ENCODE data around the gene RIMS4. TPM values are rescaled to one million over a fixed set of nuclear protein-coding genes. Genes with fewer than 3 reads are reported as not detected.

RIMS4 gene
- total RNA-seq, 1 donor from 2014 or later: not detected

- Mint-ChIP-seq H3K27me3 (no peaks in the 10 kb centered on the region), H3K36me3 (ENCODE audit: low read depth) (no peaks in the 10 kb centered on the region), H3K9me3 (no peaks in the 10 kb centered on the region), H3K27ac (no peak overlapping the region), H3K4me3 (no peak overlapping the region), H3K4me1 (no peaks in the 10 kb centered on the region)
- intact Hi-C loops (cut with micrococcal nuclease): no loop called here
- no peak for DNase-seq
Observed at GRCh38 chr20:44716309-44717106, 93.8 kb downstream of the RIMS4 start.

GRCh38 chr20:44715499-44716308, 94.6 kb downstream of the RIMS4 start:
- no peaks in the 10 kb centered on the region for H3K27me3 Mint-ChIP-seq
- H3K36me3 Mint-ChIP-seq (ENCODE audit: low read depth): no peaks in the 10 kb centered on the region
- H3K9me3 Mint-ChIP-seq: no peaks in the 10 kb centered on the region
- no peak overlapping the region for H3K27ac Mint-ChIP-seq
- H3K4me3 Mint-ChIP-seq: no peak overlapping the region
- no peak for DNase-seq
- no peaks in the 10 kb centered on the region for H3K4me1 Mint-ChIP-seq
- intact Hi-C loops (cut with micrococcal nuclease): no loop called here

- DNase-seq: no peak
- H3K4me1 Mint-ChIP-seq: no peaks in the 10 kb centered on the region
- no peak within 1 kb of the TSS for H3K4me3 Mint-ChIP-seq
- no peak within 1 kb of the TSS for H3K27ac Mint-ChIP-seq
- intact Hi-C loops (cut with micrococcal nuclease): no loop called here
- no peaks in the 10 kb centered on the region for H3K27me3 Mint-ChIP-seq
- no peaks in the 10 kb centered on the region for H3K9me3 Mint-ChIP-seq
- H3K36me3 Mint-ChIP-seq (ENCODE audit: low read depth): no peaks in the 10 kb centered on the region
Observed at GRCh38 chr20:44714701-44715498, 95.4 kb downstream of the RIMS4 start, which contains the start of gene CCN5. Gene CCN5, plus strand, starts transcription at chr20:44715369. Its CDS starts 22 bp downstream, at chr20:44715391.

GRCh38 chr20:44714102-44714700, 96.1 kb downstream of the RIMS4 start:
- DNase-seq: no peak
- no peaks in the 10 kb centered on the region for H3K9me3 Mint-ChIP-seq
- H3K27me3 Mint-ChIP-seq: no peaks in the 10 kb centered on the region
- no peak overlapping the region for H3K4me3 Mint-ChIP-seq
- intact Hi-C loops (cut with micrococcal nuclease): no loop called here
- H3K4me1 Mint-ChIP-seq: no peaks in the 10 kb centered on the region
- H3K27ac Mint-ChIP-seq: no peak overlapping the region
- no peaks in the 10 kb centered on the region for H3K36me3 Mint-ChIP-seq (ENCODE audit: low read depth)

- no peaks in the 10 kb centered on the region for H3K27me3 Mint-ChIP-seq
- intact Hi-C loops (cut with micrococcal nuclease): no loop called here
- no peaks in the 10 kb centered on the region for H3K36me3 Mint-ChIP-seq (ENCODE audit: low read depth)
- no peak overlapping the region for H3K4me3 Mint-ChIP-seq
- no peaks in the 10 kb centered on the region for H3K9me3 Mint-ChIP-seq
- no peak overlapping the region for H3K27ac Mint-ChIP-seq
- H3K4me1 Mint-ChIP-seq: no peaks in the 10 kb centered on the region
- DNase-seq: no peak
Observed at GRCh38 chr20:44711237-44711636, 99.1 kb downstream of the RIMS4 start.

GRCh38 chr20:44709797-44710196, 100.5 kb downstream of the RIMS4 start:
- intact Hi-C loops (cut with micrococcal nuclease): no loop called here
- H3K27me3 Mint-ChIP-seq: no peaks in the 10 kb centered on the region
- no peaks in the 10 kb centered on the region for H3K9me3 Mint-ChIP-seq
- no peak overlapping the region for H3K27ac Mint-ChIP-seq
- H3K4me3 Mint-ChIP-seq: no peak overlapping the region
- DNase-seq: no peak
- H3K36me3 Mint-ChIP-seq (ENCODE audit: low read depth): no peaks in the 10 kb centered on the region
- no peaks in the 10 kb centered on the region for H3K4me1 Mint-ChIP-seq

GRCh38 chr20:44709380-44709779, 101.0 kb downstream of the RIMS4 start:
- H3K4me1 Mint-ChIP-seq: no peaks in the 10 kb centered on the region
- DNase-seq: no peak
- no peak overlapping the region for H3K4me3 Mint-ChIP-seq
- H3K9me3 Mint-ChIP-seq: no peaks in the 10 kb centered on the region
- no peaks in the 10 kb centered on the region for H3K27me3 Mint-ChIP-seq
- intact Hi-C loops (cut with micrococcal nuclease): no loop called here
- H3K27ac Mint-ChIP-seq: no peak overlapping the region
- H3K36me3 Mint-ChIP-seq (ENCODE audit: low read depth): no peaks in the 10 kb centered on the region

- no peak overlapping the region for H3K27ac Mint-ChIP-seq
- H3K36me3 Mint-ChIP-seq (ENCODE audit: low read depth): no peaks in the 10 kb centered on the region
- intact Hi-C loops (cut with micrococcal nuclease): no loop called here
- H3K4me1 Mint-ChIP-seq: no peaks in the 10 kb centered on the region
- no peak for DNase-seq
- no peaks in the 10 kb centered on the region for H3K9me3 Mint-ChIP-seq
- H3K4me3 Mint-ChIP-seq: no peak overlapping the region
- no peaks in the 10 kb centered on the region for H3K27me3 Mint-ChIP-seq
Observed at GRCh38 chr20:44707018-44707579, 103.2 kb downstream of the RIMS4 start.

- DNase-seq: no peak
- intact Hi-C loops (cut with micrococcal nuclease): no loop called here
- Mint-ChIP-seq H3K4me3 (no peak overlapping the region), H3K27ac (no peak overlapping the region), H3K27me3 (no peaks in the 10 kb centered on the region), H3K4me1 (no peaks in the 10 kb centered on the region), H3K36me3 (ENCODE audit: low read depth) (no peaks in the 10 kb centered on the region), H3K9me3 (no peaks in the 10 kb centered on the region)
Observed at GRCh38 chr20:44706301-44707017, 103.9 kb downstream of the RIMS4 start.

GRCh38 chr20:44705364-44706094, 104.8 kb downstream of the RIMS4 start:
- H3K36me3 Mint-ChIP-seq (ENCODE audit: low read depth): no peaks in the 10 kb centered on the region
- DNase-seq: no peak
- H3K4me3 Mint-ChIP-seq: no peak overlapping the region
- no peaks in the 10 kb centered on the region for H3K27me3 Mint-ChIP-seq
- intact Hi-C loops (cut with micrococcal nuclease): no loop called here
- no peaks in the 10 kb centered on the region for H3K4me1 Mint-ChIP-seq
- no peak overlapping the region for H3K27ac Mint-ChIP-seq
- no peaks in the 10 kb centered on the region for H3K9me3 Mint-ChIP-seq

- Mint-ChIP-seq H3K4me3 (no peak overlapping the region), H3K9me3 (no peaks in the 10 kb centered on the region), H3K36me3 (ENCODE audit: low read depth) (no peaks in the 10 kb centered on the region), H3K27ac (no peak overlapping the region), H3K4me1 (no peaks in the 10 kb centered on the region), H3K27me3 (no peaks in the 10 kb centered on the region)
- no peak for DNase-seq
- intact Hi-C loops (cut with micrococcal nuclease): no loop called here
Observed at GRCh38 chr20:44704551-44704971, 105.8 kb downstream of the RIMS4 start.

- intact Hi-C loops (cut with micrococcal nuclease): no loop called here
- DNase-seq: no peak
- Mint-ChIP-seq H3K27ac (no peak overlapping the region), H3K4me3 (no peak overlapping the region), H3K36me3 (ENCODE audit: low read depth) (no peaks in the 10 kb centered on the region), H3K9me3 (no peaks in the 10 kb centered on the region), H3K27me3 (no peaks in the 10 kb centered on the region), H3K4me1 (no peaks in the 10 kb centered on the region)
Observed at GRCh38 chr20:44703956-44704488, 106.3 kb downstream of the RIMS4 start.

All from activated CD4-positive, alpha-beta T cell treated with anti-CD3 and anti-CD28 coated beads, Interleukin-2, amount 10 ng/mL, durations not matched to agents 24 days and 14 days (primary cell).